Right atrium auricular region (tissue), 2 donors: Measurements from ENCODE around the gene TANGO2. TPM values are rescaled to one million over a fixed set of nuclear protein-coding genes. Genes with fewer than 3 reads are reported as not detected.

Experiments
- DNase-seq: peaks from one replicate; pipeline ENCODE4 v3.0.0-alpha.2; 2019; ENCODE audit warnings: low spot score
- H3K27ac ChIP-seq, 2 donors: fragments of 200-600 bp; sonication (generic); 1 replicate in 1 of 2; 2 replicates in 1 of 2; pipeline ENCODE4 v1.5.1; 2016 to 2019
- H3K27me3 ChIP-seq, 2 donors: fragments of 200-600 bp; sonication (generic); one replicate each; pipeline versions ENCODE4 v1.5.1 to v1.6.0; 2017 to 2019
- H3K36me3 ChIP-seq: fragments of 200-600 bp; sonication (generic); one replicate; pipeline ENCODE4 v1.5.1; 2016
- H3K4me1 ChIP-seq, 2 donors: fragments of 200-600 bp; sonication (generic); one replicate each; pipeline versions ENCODE4 v1.5.1 to v1.6.0; 2017 to 2019
- H3K4me3 ChIP-seq, 2 donors: fragments of 200-600 bp; sonication (generic); 1 replicate in 1 of 2; 2 replicates in 1 of 2; pipeline ENCODE4 v1.5.1; 2017 to 2019; ENCODE audit warnings: mild to moderate bottlenecking in 1 of 2, moderate library complexity in 1 of 2
- H3K9me3 ChIP-seq, 2 donors: fragments of 200-600 bp; sonication (generic); one replicate each; pipeline ENCODE4 v1.5.1; 2019
- CTCF ChIP-seq, 2 donors: fragments of 200-600 bp; sonication (generic); IDR thresholded peaks; one replicate each; pipeline ENCODE4 v1.5.1; 2019; ENCODE audit warnings: antibody characterized with exemption in 2 of 2
- total RNA-seq, 2 donors: library from RNA; depleted of rRNA; stranded (reverse); fragments of >200 nt; gene quantifications; one replicate each; pipeline ENCODE4 v1.1.0, GENCODE V29; 2016

The TANGO2 gene
- total RNA-seq, 2 donors from 2014 or later, result 95.2 to 101 TPM

GRCh38 chr22:19977296-19978243 is 43.3 kb upstream of the TANGO2 start:
- no peaks in the 10 kb centered on the region for H3K9me3 ChIP-seq
- H3K4me3 ChIP-seq, result no peak overlapping the region
- H3K36me3 ChIP-seq, result peaks cover 37% of the 10 kb centered on the region
- DNase-seq, result no peak
- H3K4me1 ChIP-seq, result peaks cover 0 to 2% of the 10 kb centered on the region in 2 donors
- TF ChIP-seq CTCF (IDR thresholded peaks at IDR 0.05), result no peak
- H3K27me3 ChIP-seq, result no peaks in the 10 kb centered on the region
- no peak overlapping the region for H3K27ac ChIP-seq

DNA sequence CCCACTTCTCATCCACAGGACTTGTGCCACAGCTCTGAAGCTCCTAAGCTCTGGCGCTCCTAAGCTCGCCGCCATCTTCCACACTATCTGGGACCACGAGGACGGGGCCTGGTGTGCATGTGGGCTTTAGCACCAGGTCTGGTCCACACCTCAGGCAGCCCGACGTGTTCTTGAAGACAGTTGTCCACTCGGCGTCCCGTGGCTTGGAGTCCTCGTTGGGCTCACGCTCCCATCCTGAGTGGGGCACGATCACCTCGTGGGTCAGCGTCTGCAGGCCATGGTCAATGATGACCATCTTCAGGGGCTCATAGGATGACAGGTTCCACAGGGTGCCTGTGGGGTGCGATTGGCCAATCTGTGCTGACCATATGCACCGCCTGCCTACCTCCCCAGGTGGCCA is 42.2 kb upstream of the TANGO2 start:
- TF ChIP-seq CTCF (IDR thresholded peaks at IDR 0.05), result no peak
- DNase-seq, result no peak
- Histone ChIP-seq H3K9me3 (no peaks in the 10 kb centered on the region), H3K4me1 (peaks cover 0 to 14% of the 10 kb centered on the region in 2 donors), H3K36me3 (peaks cover 37% of the 10 kb centered on the region), H3K27me3 (no peaks in the 10 kb centered on the region), H3K4me3 (no peak overlapping the region), H3K27ac (no peak overlapping the region)

GRCh38 chr22:19979712-19980493 is 41.0 kb upstream of the TANGO2 start:
- no peaks in the 10 kb centered on the region for H3K9me3 ChIP-seq
- no peak overlapping the region for H3K4me3 ChIP-seq
- peaks cover 0 to 25% of the 10 kb centered on the region in 2 donors for H3K4me1 ChIP-seq
- no peak for TF ChIP-seq CTCF (IDR thresholded peaks at IDR 0.05)
- H3K27ac ChIP-seq, result no peak overlapping the region
- no peak for DNase-seq
- H3K27me3 ChIP-seq, result no peaks in the 10 kb centered on the region
- H3K36me3 ChIP-seq, result peaks cover 37% of the 10 kb centered on the region

DNA sequence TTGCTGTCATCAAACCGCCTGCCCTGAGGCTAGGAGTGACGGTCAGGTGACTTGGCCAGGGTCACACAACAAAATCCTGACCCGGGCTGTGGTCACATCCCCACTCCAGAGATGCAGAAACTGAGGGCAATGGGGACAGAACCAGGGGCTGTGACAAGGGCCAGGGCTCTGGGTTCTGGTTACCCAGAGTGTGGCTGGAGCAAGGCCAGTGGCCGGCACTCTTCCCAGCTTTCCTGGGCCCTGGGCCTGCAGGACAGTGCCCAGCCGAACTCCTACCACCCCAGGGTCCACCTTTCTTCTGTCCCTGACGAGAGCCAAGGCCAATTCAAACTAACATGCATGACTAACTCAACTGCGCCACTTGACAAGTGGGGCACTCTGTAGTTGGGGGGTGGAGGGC is 40.1 kb upstream of the TANGO2 start:
- no peak for DNase-seq
- no peak overlapping the region for H3K27ac ChIP-seq
- peaks cover 0 to 34% of the 10 kb centered on the region in 2 donors for H3K4me1 ChIP-seq
- no peaks in the 10 kb centered on the region for H3K9me3 ChIP-seq
- no peaks in the 10 kb centered on the region for H3K27me3 ChIP-seq
- H3K4me3 ChIP-seq, result no peak overlapping the region
- peaks cover 37% of the 10 kb centered on the region for H3K36me3 ChIP-seq
- no peak for TF ChIP-seq CTCF (IDR thresholded peaks at IDR 0.05)

GRCh38 chr22:19981171-19981960 is 39.5 kb upstream of the TANGO2 start:
- no peaks in the 10 kb centered on the region for H3K9me3 ChIP-seq
- no peaks in the 10 kb centered on the region for H3K27me3 ChIP-seq
- no peak for TF ChIP-seq CTCF (IDR thresholded peaks at IDR 0.05)
- peaks cover 0 to 40% of the 10 kb centered on the region in 2 donors for H3K4me1 ChIP-seq
- H3K4me3 ChIP-seq, result no peak overlapping the region
- H3K36me3 ChIP-seq, result peaks cover 37% of the 10 kb centered on the region
- DNase-seq, result no peak
- H3K27ac ChIP-seq, result no peak overlapping the region
